Renal cortical epithelial cell (primary cell): ENCODE data around the gene OVOL2. TPM values are rescaled to one million over a fixed set of nuclear protein-coding genes. Genes with fewer than 3 reads are reported as not detected.

Experiments
- DNase-seq: peaks from one replicate; pipeline ENCODE4 v3.0.0-alpha.2; 2011; ENCODE audit warnings: low read depth
- total RNA-seq: library from RNA; depleted of rRNA; stranded (reverse); fragments of >200 nt; gene quantifications from 2 replicates; pipeline ENCODE4 v1.2.3, GENCODE V29; 2014

OVOL2 gene
- total RNA-seq, 1 donor from 2014 or later: 0.15 TPM

DNA sequence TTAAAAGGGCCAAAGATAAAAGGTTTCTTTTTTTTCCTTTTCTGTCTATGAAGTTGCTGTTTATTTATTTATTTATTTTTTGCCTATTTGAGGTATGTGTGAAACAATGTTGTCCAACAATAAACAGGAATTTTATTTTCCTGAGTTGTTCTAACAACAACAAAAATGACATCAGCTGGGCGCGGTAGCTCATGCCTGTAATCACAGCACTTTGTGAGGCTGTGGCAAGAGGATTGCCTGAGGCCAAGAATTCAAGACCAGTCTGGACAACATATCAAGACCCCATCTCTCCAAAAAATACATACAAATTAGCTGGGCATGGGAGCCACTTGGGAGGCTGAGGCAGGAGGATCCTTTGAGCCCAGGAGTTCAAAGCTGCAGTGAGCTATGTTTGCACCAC lies 44.8 kb downstream of the OVOL2 start:
- no peak for DNase-seq

DNA sequence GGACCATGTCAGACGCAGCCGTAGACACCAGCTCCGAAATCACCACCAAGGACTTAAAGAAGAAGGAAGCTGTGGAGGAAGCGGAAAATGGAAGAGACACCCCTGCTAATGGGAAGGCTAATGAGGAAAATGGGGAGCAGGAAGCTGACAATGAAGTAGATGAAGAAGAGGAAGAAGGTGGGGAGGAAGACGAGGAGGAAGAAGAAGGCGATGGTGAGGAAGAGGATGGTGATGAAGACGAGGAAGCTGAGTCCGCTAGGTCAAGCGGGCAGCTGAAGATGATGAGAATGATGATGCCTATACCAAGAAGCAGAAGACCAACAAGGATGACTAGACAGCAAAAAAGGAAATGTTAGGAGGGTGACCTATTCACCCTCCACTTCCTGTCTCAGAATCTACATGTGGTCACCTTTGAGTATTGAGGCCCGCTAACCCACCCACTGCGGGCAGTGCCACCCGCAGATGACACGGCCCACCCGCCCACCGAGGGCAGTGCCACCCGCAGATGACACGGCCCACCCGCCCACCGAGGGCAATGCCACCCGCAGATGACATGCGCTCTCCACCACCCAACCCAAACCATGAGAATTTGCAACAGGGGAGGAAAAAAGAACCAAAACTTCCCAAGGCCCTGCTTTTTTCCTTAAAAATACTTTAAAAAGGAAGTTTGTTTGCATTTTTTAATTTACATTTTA lies 45.6 kb downstream of the OVOL2 start:
- DNase-seq: no peak

DNA sequence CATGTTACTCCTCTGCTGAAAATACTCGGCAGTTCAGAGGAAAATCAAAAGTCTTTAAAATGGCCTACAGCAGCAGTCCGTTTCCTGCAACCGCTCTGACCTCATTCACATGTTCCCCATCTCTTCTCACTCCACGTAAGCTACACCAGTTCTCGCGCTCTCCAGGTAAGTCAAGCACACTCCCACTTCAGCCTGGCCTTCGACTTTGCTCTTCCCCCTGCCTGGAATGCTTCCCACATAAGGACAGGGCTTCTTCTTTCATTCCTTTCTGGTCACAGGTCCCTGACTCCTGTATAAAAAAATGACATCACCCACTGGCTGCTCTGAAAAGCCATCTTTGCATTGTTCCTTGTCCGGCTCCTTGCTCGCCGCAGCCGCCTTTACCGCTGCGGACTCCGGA lies 46.2 kb downstream of the OVOL2 start:
- peak; percentile 41 for DNase-seq

DNA sequence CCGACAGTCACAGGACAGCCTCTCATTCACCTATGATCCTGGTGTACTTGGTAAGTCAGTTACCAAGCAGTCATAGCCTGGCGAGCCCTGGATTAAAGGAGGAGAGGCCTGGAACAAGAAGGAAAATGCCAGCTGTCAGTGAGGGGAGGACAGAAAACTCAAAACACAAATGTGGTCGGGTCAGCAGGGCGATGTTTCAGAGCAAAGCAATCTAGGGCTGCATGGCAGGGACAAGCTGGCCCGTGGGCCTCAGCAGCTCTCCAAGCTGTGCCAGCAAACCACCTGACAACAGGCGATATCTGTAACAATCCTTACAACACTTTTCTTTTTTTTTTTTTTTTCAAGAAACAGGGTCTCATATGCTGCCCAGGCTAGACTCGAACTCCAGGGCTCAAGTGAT lies 48.6 kb downstream of the OVOL2 start:
- no peak for DNase-seq

DNA sequence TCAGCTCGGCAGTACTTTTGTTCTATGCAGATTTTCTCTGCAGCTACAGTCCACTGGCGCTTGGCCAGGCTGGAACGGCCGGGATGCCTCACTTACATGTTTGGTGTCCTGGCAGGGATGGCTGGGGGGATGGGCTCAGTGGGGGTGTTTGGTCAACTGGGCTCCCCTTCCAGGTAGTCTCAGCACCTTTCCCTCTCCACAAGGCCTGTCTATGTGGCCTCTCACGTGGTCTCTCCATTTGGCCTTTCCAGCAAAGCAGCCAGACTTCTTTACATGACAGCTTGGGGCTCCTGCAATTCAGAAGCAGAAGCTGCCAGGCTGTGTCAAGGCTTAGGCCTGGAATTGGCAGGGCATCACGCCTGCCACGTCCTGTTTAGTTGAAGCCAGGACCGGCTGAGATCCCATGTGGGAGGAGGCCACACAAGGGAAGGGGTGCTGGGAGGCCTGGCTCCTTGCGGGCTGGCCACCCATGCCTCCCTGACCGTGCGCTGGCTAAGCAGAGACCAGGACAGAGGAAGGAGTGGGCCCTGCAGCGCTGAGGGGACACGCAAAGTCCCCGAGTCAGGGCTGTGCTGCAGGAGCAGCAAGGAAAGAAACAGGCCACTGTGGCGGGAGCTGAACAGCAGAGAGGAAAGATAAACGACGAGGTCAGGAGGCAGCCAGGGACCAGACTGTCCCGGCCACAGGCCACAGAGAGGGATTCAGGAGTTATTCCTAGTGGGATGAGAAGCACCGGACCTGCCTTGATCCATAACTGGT lies 50.0 kb downstream of the OVOL2 start:
- DNase-seq: no peak

DNA sequence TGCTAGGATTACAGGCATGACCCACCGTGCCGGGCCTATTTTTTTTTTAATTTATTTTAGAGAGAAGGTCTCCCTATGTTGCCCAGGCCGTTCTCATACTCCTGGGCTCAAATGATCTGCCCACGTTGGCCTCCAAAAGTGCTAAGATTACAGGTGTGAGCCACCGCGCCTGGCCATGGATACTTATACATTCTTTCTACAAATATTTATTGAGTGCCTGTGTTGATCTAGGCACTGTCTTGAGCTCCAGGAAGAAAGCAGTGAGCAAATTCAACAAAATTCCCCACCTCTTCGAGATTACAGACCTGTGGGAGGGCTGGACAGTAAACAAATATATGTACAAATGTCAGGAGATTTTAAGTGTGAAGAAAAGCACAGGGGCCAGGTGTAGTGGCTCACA lies 51.0 kb downstream of the OVOL2 start:
- DNase-seq: no peak

DNA sequence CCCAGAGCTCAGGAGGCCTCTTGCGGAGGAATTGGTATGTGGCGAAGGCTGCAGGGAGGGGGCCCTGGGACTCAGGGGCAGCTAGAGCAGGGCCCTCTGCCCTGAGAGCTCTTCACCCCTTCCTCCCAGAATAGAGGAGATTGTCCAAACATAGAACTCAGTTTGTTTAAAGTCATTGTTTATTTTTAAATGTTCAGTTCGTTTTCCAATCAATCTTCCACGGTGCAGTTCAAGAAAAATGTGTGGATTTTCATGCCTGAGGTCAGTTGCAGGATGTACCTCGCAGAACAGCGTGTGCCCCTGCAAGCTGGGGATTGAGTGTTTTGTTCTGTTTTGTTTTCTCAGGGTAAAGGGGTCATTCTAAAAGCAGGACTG lies 51.7 kb downstream of the OVOL2 start:
- DNase-seq: no peak

DNA sequence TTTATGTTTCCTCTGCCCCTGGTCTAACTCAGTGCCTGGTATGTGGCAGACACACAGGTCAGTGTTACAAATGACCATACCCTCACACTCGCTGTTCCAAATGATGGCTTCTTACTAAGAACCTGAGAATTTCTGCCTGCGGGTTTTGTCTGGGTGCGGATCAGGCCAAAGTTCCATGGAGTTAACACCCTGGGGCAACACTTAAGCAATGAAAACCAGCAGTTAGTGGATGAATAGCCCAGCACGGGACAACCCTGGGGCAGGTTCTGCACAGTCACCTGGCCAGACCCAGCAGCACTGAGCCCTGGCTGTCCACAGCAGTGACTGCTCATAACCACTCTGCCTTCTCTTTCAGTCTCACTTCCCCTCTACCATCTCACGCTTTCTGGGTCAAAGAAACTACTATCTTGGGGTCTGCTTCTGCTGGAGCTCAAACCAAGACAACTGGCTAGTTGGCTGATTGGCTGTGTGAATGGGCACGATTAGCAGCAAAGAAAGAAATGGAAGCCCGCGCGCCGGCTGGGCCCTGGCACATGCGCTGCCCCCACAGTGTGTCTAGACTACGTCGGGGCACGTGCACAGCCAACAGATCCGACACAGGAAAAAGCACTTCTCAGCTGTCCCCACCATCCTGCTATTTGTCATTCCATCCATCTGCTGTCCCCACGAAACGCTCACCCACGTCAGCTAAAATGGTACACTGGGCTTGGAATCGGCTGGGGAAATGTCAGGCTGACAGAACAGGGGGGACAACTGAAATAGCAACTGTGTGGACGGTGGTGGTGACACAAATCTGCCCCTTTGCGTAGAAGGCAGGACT lies 52.3 kb downstream of the OVOL2 start:
- peak; percentile 97 for DNase-seq

DNA sequence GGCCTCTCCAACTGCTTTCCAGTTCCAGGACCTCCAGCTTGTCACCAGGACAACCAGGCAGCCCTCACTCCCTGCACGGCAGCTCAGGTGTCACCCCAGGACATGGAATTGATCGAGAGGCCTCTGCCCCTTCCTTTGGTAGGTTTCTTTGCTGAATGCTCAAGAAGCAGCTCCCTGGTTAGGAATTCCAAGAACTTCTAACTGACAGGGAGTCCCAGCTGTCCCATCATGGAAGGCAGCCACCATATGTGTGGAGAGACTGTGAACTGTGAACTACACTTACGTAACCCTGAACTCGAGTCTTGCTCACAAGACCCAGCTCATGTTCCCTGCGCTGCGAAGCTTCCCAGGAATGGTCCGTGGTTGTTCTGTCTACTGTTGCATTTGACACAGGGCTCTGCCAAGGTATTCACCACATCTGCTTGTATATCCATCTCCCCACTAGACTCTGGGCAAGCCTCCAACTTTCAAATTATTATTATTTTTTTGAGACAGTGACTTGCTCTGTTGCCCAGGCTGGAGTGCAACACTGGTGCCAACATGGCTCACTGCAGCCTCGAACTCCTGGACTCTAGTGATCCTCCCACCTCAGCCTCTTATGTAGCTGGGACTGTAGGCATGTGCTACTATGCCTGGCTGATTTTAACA lies 53.2 kb downstream of the OVOL2 start:
- no peak for DNase-seq

DNA sequence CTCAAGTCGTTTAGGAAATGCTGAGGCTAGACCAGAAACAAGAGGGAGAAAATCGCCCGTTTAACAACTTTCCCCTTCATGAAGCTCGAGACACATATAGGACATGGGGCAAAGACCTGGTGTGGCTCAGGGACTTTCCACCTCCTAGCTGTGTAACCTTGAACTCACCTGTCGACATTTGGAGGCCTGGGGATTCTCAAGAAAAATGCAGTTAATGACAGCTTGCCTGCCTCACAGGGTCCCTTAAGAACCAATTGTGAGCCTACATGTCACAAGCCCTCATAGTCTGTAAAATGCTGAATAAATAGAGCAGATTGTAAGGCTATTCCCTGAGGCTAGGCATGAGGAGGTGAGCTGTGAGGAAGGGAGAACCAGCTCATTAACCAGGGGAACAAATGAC lies 53.8 kb downstream of the OVOL2 start:
- no peak for DNase-seq

DNA sequence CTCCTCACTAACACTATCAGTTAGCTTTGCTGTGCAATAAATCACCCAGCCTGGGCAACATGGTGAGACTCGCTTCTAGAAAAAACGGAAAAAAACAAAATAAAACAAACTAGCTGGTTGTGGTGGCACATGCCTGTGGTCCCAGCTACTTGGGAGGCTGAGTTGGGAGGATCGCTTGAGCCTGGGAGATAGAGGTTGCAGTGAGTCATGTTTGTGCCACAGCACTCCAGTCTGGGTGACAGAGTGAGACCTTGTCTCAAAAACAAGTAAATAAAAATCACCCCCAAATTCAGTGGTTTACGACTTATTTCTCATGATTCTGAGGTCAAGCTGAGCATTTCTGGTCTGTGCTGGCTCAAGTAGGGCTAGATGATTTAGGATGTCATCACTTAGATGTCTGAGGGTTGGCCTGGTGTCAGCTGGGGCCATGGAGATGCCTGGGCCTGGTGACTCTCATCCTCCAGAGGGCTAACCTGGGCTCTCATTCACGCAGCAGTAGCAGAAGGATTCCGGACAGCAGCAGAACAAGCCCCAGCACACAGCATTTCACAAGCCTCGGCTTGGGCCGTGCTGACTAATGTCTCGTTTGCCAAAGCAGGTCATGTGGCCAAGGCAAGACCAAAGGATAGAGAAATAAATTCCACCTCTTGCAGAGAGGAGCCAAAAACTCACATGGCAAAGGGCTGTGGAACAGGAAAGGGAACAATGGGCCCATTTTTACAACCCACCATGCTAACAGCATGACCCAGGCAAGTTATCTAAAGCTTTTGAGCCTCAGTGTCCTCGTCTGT lies 56.4 kb downstream of the OVOL2 start:
- DNase-seq: peak; percentile 85

DNA sequence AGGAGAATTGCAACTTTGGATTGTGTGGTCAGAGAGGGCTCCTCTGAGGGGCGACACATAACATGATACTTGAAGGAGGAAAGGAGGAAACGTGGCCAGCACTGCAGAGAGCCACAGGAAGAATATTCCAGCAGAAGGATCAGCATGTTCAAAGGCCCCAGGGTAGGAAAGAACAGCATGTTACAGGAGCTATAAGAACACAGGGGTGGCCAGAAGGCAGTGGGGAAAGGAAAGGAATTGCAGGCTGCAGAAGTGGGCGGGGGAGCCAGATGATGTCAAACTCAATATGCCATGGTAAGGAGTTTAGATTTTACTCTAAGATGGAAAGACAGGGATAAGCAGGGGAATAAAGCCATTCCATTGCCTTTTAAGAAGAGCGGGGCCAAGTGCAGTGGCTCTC lies 58.1 kb downstream of the OVOL2 start:
- no peak for DNase-seq

DNA sequence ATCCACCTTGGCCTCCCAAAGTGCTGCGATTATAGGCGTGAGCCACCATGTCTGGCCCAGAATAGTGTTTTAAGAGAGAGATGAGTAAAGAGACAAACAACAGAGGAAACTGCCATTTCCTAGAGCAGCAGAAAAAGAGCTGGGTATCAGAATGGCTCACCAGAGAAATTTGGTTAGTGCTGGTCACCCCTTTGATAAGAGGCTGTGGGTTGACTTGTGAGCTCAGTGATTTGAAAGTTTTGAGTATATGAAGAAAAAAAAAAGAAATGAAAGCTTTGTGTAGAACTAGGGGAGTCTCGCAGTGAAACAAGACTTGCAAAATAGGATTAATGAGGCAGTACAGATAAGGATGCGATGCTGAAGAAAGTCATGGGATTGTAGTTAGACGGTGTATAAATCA lies 59.3 kb downstream of the OVOL2 start:
- no peak for DNase-seq

DNA sequence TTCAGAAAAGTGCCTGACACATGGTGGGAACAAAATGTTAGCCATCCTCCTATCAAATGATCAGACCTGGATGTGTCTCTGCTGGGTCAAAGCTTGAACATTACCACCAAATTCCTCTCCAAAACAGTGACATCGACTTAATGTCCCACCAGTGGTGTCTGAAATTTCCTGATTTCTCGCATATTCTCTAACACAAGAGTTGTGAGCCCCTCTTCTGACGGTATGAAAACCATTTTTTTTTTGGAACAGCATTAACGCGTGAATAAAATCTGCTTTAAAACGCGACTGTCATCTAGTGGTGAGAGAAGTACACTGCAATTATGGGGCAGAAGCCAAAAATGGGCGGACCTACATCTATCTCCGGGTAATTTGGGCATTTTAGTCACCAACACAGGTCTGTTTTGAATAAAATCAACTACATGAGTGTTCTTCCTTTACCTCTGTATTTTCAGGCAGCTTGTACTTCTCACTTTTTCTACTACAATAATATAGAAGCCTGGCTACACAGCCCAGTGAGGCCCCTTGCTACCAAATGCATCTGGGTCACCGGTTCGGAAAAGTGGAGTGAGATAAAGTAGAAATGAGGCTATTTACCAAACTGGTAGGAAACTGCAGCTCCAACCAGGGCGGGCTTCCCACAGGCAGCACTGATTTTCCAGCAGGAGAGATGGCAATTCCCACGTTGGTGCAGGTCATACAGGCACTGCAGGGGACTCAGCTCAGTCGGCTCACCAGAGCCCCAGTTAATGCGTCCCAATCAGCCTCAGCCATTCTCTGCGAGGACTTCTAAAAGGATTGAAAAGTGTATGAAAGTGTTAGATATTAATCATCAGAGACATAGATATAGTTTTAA lies 61.5 kb downstream of the OVOL2 start:
- DNase-seq: peak; percentile 49

DNA sequence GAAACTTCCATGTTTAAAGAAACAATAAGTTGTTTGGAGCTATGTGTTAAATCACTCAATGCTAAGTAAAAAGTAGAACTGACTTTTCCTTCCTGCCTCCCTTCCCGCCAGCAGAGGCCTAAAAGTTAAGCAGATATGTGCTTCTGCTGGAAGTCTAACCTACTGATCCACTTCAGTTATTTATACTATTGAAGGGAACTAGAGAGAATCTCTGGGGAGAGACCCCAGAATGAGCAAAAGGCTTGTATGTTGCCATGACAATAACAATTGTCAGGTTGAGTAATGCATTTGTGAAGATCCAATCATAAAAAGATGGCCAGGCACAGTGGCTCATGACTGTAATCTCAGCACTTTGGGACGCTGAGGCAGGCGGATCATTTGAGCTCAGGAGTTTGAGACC lies 64.2 kb downstream of the OVOL2 start:
- no peak for DNase-seq

DNA sequence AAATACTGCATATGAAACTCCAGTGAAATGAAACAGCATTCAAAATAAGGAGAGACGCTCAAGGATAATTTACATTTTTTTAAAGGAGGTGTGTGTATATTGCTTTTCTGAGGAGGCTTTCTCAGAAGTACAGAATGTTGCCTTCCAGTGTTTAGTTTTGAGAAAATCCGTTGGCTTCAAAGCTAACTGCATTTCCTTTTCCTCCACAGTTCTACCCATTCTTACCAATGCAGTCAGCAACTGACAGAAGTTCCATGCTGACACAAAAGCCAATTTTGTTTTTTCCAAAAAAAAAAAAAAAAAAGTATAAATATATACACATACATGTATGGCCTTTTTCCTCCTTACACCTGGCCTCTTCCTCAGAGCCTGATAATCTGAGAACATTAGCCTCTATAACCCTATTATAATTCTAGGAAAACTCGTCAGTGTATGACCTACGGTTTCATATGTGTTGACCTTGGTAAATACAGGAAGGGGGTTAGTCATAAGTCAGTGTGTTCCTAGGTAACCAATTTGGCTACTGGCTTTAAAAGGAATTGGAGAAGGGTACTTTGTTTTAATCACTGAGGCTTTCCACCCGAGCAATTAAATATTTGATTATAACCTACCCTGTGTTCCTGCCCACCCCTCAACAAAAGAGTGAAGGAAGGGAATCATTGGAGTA lies 64.7 kb downstream of the OVOL2 start:
- DNase-seq: peak; percentile 56

DNA sequence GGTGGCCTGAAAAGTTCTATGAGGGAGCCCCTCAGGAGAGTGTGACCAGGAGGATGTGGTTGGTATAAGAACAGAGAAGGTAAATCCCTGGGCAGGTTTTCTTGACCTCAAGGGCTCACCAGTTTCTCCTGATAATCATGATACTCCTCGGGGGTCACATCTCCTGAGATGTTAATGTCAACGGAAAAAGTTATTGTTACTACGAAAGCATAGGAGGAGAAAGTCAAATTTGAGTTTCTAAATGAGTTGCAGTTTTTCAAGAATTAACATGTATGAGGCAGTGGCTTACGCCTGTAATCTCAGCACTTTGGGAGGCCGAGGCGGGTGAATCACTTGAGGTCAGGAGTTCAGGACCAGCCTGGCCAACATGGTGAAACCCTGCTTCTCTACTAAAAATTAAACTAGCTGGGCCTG lies 65.5 kb downstream of the OVOL2 start:
- peak; percentile 12 for DNase-seq

DNA sequence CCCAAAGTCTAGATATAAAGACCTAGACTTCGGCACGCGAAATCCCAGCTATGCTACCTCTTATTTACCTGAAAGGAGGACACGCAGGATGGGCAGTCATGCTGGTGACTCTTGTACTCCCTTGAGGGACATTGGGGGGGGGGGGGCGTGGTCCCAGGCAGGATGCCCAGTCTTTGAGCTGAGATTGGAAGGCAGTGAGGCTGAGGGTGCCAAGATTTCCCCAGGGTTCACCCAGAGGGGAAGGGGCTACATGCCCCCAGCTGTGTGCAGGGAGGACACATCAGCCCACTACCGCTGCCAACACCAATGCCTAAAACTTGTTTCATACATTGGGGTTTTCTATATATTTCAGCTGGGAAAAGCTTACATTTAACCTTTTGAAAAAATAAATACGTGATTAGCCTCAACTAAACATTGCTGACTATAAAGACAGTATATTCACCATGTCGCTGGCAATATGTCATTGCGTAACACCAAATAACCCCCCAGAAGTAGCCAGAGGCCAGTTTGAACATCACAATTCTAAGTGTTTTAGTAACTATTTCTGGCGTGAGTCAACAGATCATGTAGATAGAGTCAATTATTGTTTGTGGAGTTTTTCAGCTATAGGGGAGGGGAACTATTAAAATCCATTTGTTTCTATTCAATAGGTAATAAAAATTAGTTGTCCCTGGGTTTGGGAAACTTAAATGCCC lies 67.3 kb downstream of the OVOL2 start:
- DNase-seq: peak; percentile 27

DNA sequence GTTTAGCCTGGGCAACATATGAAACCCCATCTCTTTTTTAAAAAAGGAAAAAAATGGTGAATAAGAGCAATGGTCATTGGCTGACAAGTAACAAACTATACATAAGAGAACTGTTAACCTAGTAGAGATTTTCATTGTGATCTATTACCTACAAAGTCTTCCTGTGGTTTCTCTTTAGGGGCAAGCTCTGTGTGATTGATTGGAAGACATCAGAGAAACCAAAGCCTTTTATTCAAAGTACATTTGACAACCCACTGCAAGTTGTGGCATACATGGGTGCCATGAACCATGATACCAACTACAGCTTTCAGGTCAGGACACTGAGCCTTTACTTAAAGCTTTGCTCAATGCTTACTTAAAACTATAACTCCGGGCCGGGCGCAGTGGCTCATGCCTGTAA lies 69.7 kb downstream of the OVOL2 start:
- DNase-seq: no peak
